GM19240 (cell line): ENCODE results near the gene CRB1.

Source experiments
- DNase-seq: peaks from one replicate; pipeline ENCODE4 v3.0.0; 2011; ENCODE audit warnings: low spot score; ENCODE audit not compliant: insufficient read length

CRB1 gene

GRCh38 chr1:197303463-197303862 is 35.4 kb downstream of the CRB1 start:
- no peak for DNase-seq

- DNase-seq, result no peak
These were observed 36.7 kb downstream of the CRB1 start for GRCh38 chr1:197304638-197305200.

GRCh38 chr1:197305925-197306324 is 37.9 kb downstream of the CRB1 start:
- DNase-seq, result no peak

- no peak for DNase-seq
These were observed 38.5 kb downstream of the CRB1 start for GRCh38 chr1:197306381-197307062.

GRCh38 chr1:197307136-197307535 is 39.1 kb downstream of the CRB1 start:
- DNase-seq, result no peak

GRCh38 chr1:197307551-197307950 is 39.5 kb downstream of the CRB1 start:
- no peak for DNase-seq

GRCh38 chr1:197311081-197311480 is 43.0 kb downstream of the CRB1 start:
- DNase-seq, result no peak

- DNase-seq, result no peak
These were observed 44.1 kb downstream of the CRB1 start for GRCh38 chr1:197312163-197312562.

- DNase-seq, result no peak
These were observed 45.7 kb downstream of the CRB1 start for GRCh38 chr1:197313713-197314112.

GRCh38 chr1:197314682-197315081 is 46.6 kb downstream of the CRB1 start:
- DNase-seq, result no peak

- no peak for DNase-seq
These were observed 51.6 kb downstream of the CRB1 start for GRCh38 chr1:197319631-197320030.

- DNase-seq, result no peak
These were observed 53.0 kb downstream of the CRB1 start for GRCh38 chr1:197320991-197321531.

GRCh38 chr1:197321811-197322210 is 53.8 kb downstream of the CRB1 start:
- no peak for DNase-seq

- DNase-seq, result no peak
These were observed 59.8 kb downstream of the CRB1 start for GRCh38 chr1:197327776-197328364.

- no peak for DNase-seq
These were observed 62.2 kb downstream of the CRB1 start for GRCh38 chr1:197330213-197330612.

GRCh38 chr1:197331565-197331964 is 63.5 kb downstream of the CRB1 start:
- DNase-seq, result no peak

- DNase-seq, result no peak
These were observed 65.0 kb downstream of the CRB1 start for GRCh38 chr1:197333041-197333440.

- DNase-seq, result no peak
These were observed 68.5 kb downstream of the CRB1 start for GRCh38 chr1:197336571-197336970.

- DNase-seq, result no peak
These were observed 71.3 kb downstream of the CRB1 start for GRCh38 chr1:197339106-197340060.

GRCh38 chr1:197341626-197342025 is 73.6 kb downstream of the CRB1 start:
- DNase-seq, result no peak

- no peak for DNase-seq
These were observed 74.1 kb downstream of the CRB1 start for GRCh38 chr1:197342044-197342565.
